HCT116 (cell line): Measurements from ENCODE around the gene BRSK2. TPM values are rescaled to one million over a fixed set of nuclear protein-coding genes. Genes with fewer than 3 reads are reported as not detected.

Experiments
- ATAC-seq: fragments of 200-7000 bp; cut with Tn5 transposase; 2 replicates; pipeline ENCODE4 v1.9.1; 2020; ENCODE audit warnings: mild to moderate bottlenecking, moderate library complexity
- BruUV-seq: library from RNA; stranded (reverse); fragments of 400-500 nt; replicated peaks from 2 replicates; lab custom pipeline; 2021; lab: Mats Ljungman, UMichigan
- CTCF ChIA-PET: fragments of 300-600 bp; sonication (Branson Sonifier 250); formaldehyde crosslinking; loops from one replicate; lab custom pipeline; 2021; ENCODE audit warnings: antibody characterized with exemption; lab: Charles Lee
- POLR2A ChIA-PET: fragments of 300-600, 350-600 bp; sonication (Branson Sonifier 250); formaldehyde crosslinking; loops from one replicate; lab custom pipeline; 2021; ENCODE audit warnings: antibody characterized with exemption; lab: Charles Lee
- RAD21 ChIA-PET, 2 experiments: fragments of 300-600 bp; sonication (Branson Sonifier 250); formaldehyde crosslinking; loops; one replicate each; lab custom pipeline; 2023; ENCODE audit warnings: low total read pairs in 2 of 2; ENCODE audit not compliant: uncharacterized antibody in 2 of 2, unreplicated experiment in 2 of 2, low non-redundant PET in 1 of 2; lab: Charles Lee
- DNase-seq: peaks from one replicate; pipeline ENCODE4 v3.0.0-alpha.2; 2010; ENCODE audit warnings: low read depth, low spot score
- H2AFZ ChIP-seq: fragments of 200-600 bp; shearing (Covaris generic), sonication (generic); 2 replicates; pipeline ENCODE4 v1.6.1; 2017; ENCODE audit warnings: low read depth, mixed run types, mixed read lengths, antibody characterized with exemption, low read length; ENCODE audit not compliant: poor library complexity, severe bottlenecking
- H3K27ac ChIP-seq: 2 replicates; pipeline ENCODE4 v1.5.1; 2012; ENCODE audit warnings: low read depth, low read length
- H3K27me3 ChIP-seq: fragments of 200-600 bp; sonication (generic); 2 replicates; pipeline ENCODE4 v1.6.1; 2016; ENCODE audit warnings: mixed run types, low read length, mixed read lengths; ENCODE audit not compliant: insufficient read depth
- H3K36me3 ChIP-seq, 2 experiments: fragments of 200-500 bp in 1 of 2; fragments of 200-600 bp in 1 of 2; sonication (Bioruptor generic) in 1 of 2; sonication (generic) in 1 of 2; 2 replicates each; pipeline versions ENCODE4 v1.5.1 to v1.6.1; 2014 to 2016; ENCODE audit warnings: low read length in 2 of 2, inconsistent platforms in 1 of 2, mixed read lengths in 1 of 2, mixed run types in 1 of 2; ENCODE audit not compliant: insufficient read depth in 2 of 2, control insufficient read depth in 1 of 2
- H3K4me1 ChIP-seq, 2 experiments: fragments of 200-600 bp in 1 of 2; sonication (generic) in 1 of 2; 2 replicates each; pipeline versions ENCODE4 v1.5.1 to v1.6.1; 2012 to 2017; ENCODE audit warnings: low read length in 2 of 2, inconsistent platforms in 1 of 2, mild to moderate bottlenecking in 1 of 2, mixed read lengths in 1 of 2, mixed run types in 1 of 2, moderate library complexity in 1 of 2; ENCODE audit not compliant: insufficient read depth in 2 of 2, control insufficient read depth in 1 of 2
- H3K4me2 ChIP-seq: fragments of 200-600 bp; sonication (generic); 2 replicates; pipeline ENCODE4 v1.6.1; 2017; ENCODE audit warnings: mixed run types, low read length, mixed read lengths
- H3K4me3 ChIP-seq, 2 experiments: fragments of 200-600 bp in 1 of 2; sonication (generic) in 1 of 2; replicated peaks in 1 of 2; 2 replicates each; pipeline ENCODE4 v1.5.1; 2011 to 2016; ENCODE audit warnings: low read length in 2 of 2, control low read depth in 1 of 2, low read depth in 1 of 2, mild to moderate bottlenecking in 1 of 2, mixed read lengths in 1 of 2, mixed run types in 1 of 2
- H3K79me2 ChIP-seq: fragments of 200-600 bp; sonication (generic); 2 replicates; pipeline ENCODE4 v1.6.1; 2017; ENCODE audit warnings: mild to moderate bottlenecking, mixed run types, low read length, moderate library complexity, mixed read lengths; ENCODE audit not compliant: insufficient read depth
- H3K9ac ChIP-seq: fragments of 200-600 bp; sonication (generic); 2 replicates; pipeline ENCODE4 v1.6.1; 2016; ENCODE audit warnings: low read length, mixed read lengths
- H3K9me2 ChIP-seq: fragments of 200-600 bp; sonication (generic), shearing (Covaris generic); 2 replicates; pipeline ENCODE4 v1.6.1; 2017; ENCODE audit warnings: mixed run types, mild to moderate bottlenecking, moderate library complexity; ENCODE audit not compliant: insufficient read depth
- H3K9me3 ChIP-seq, 2 experiments: fragments of 200-500 bp in 1 of 2; fragments of 200-600 bp in 1 of 2; sonication (Bioruptor generic) in 1 of 2; sonication (generic) in 1 of 2; 2 replicates each; pipeline ENCODE4 v1.6.1; 2014 to 2017; ENCODE audit warnings: low read length in 2 of 2, mixed read lengths in 2 of 2, inconsistent platforms in 1 of 2, low read depth in 1 of 2, mild to moderate bottlenecking in 1 of 2, mixed run types in 1 of 2, moderate library complexity in 1 of 2; ENCODE audit not compliant: control insufficient read depth in 1 of 2, insufficient read depth in 1 of 2
- H4K20me1 ChIP-seq: fragments of 200-600 bp; sonication (generic), shearing (Covaris generic); 2 replicates; pipeline ENCODE4 v1.6.1; 2017; ENCODE audit warnings: mixed run types, mild to moderate bottlenecking, moderate library complexity; ENCODE audit not compliant: insufficient read depth
- ATF3 ChIP-seq: IDR thresholded peaks from 2 replicates; pipeline ENCODE4 v1.6.1; 2012
- CTCF ChIP-seq, 3 experiments: fragments of 200-600 bp in 1 of 3; sonication (generic) in 1 of 3; IDR thresholded peaks in 2 of 3; conservative IDR thresholded peaks in 1 of 3; 2 replicates each; pipeline ENCODE4 v1.5.1; 2012 to 2017; ENCODE audit warnings: low read depth in 2 of 3, low read length in 2 of 3, antibody characterized with exemption in 1 of 3, borderline replicate concordance in 1 of 3, control low read depth in 1 of 3, mild to moderate bottlenecking in 1 of 3, mixed read lengths in 1 of 3, mixed run types in 1 of 3, moderate library complexity in 1 of 3; ENCODE audit not compliant: insufficient read depth in 1 of 3
- EGR1 ChIP-seq: IDR thresholded peaks from 2 replicates; pipeline ENCODE4 v1.6.1; 2012; ENCODE audit warnings: low read depth
- EZH2phosphoT487 ChIP-seq: fragments of 200-600 bp; IDR thresholded peaks from 2 replicates; pipeline ENCODE4 v1.6.1; 2018; ENCODE audit warnings: antibody characterized with exemption, borderline replicate concordance
- JUND ChIP-seq: IDR thresholded peaks from 2 replicates; pipeline ENCODE4 v1.6.1; 2012
- MAX ChIP-seq: IDR thresholded peaks from 2 replicates; pipeline ENCODE4 v1.6.1; 2012
- POLR2A ChIP-seq: IDR thresholded peaks from 2 replicates; pipeline ENCODE4 v1.7.0; 2011; ENCODE audit warnings: borderline replicate concordance; ENCODE audit not compliant: insufficient read depth, insufficient read length; ENCODE audit errors: extremely low read depth
- RAD21 ChIP-seq: IDR thresholded peaks from 2 replicates; pipeline ENCODE4 v1.6.1; 2012; ENCODE audit warnings: low read depth, mild to moderate bottlenecking
- SP1 ChIP-seq: IDR thresholded peaks from 2 replicates; pipeline ENCODE4 v1.6.1; 2012; ENCODE audit warnings: low read depth
- YY1 ChIP-seq: IDR thresholded peaks from 2 replicates; pipeline ENCODE4 v1.6.1; 2011; ENCODE audit warnings: low read length, low read depth, moderate library complexity, mild to moderate bottlenecking; ENCODE audit not compliant: insufficient replicate concordance; ENCODE audit errors: extremely low read depth
- intact Hi-C: fragments of 100-400 bp; cut with micrococcal nuclease; formaldehyde crosslinking; loops from 2 replicates; pipeline ENCODE4 v1.10.0; 2022
- total RNA-seq: library from RNA; stranded (reverse); gene quantifications from one replicate; pipeline ENCODE4 v1.2.1, GENCODE V29; 2021; ENCODE audit not compliant: unreplicated experiment

BRSK2 gene
- total RNA-seq, 1 experiment from 2014 or later = 14.0 TPM

GRCh38 chr11:1501421-1502167 is 111.9 kb downstream of the BRSK2 start (continued):
- TF ChIP-seq CTCF (IDR thresholded peaks at IDR 0.05 in 2 of 3, conservative IDR thresholded peaks at IDR 0.05 in 1 of 3; ENCODE audit: borderline replicate concordance in 1 of 3, insufficient read depth in 1 of 3, low read depth in 2 of 3, low read length in 2 of 3) (no peak), JUND (no peak), POLR2A (no peak), YY1 (no peak), RAD21 (no peak), EGR1 (no peak), ATF3 (no peak), MAX (no peak)

GRCh38 chr11:1502168-1502953 is 112.6 kb downstream of the BRSK2 start:
- TF ChIP-seq SP1 (no peak), EZH2phosphoT487 (no peak)
- Histone ChIP-seq H3K79me2 (peaks cover 29% of the 10 kb centered on the region), H3K4me1 (no peaks in the 10 kb centered on the region), H3K27ac (no peak overlapping the region), H3K27me3 (no peaks in the 10 kb centered on the region), H3K36me3 (no peaks in the 10 kb centered on the region), H3K4me2 (no peak overlapping the region), H4K20me1 (no peaks in the 10 kb centered on the region), H2AFZ (no peak overlapping the region), H3K9ac (no peak overlapping the region), H3K9me2 (no peaks in the 10 kb centered on the region), H3K9me3 (peaks cover 0 to 8% of the 10 kb centered on the region in 2 experiments; a peak in 1 of 4 replicates), H3K4me3 (no peak overlapping the region)
- CTCF ChIA-PET = no interaction called here
- POLR2A ChIA-PET = no interaction called here
- intact Hi-C loops = no loop called here
- RAD21 ChIA-PET = no interaction called here
- DNase-seq (no peak), ATAC-seq (no peak)
- BruUV-seq = no TSS peak
